HG02970 (cell line): ENCODE results near the gene CDKAL1.

Source experiments
- ATAC-seq: cut with Tn5 transposase; IDR thresholded peaks from one replicate; pipeline ENCODE4 v1.9.1; 2021; ENCODE audit warnings: mild to moderate bottlenecking, moderate library complexity, moderate number of reproducible peaks; ENCODE audit not compliant: unreplicated experiment, low FRiP score

CDKAL1 gene

GRCh38 chr6:21204951-21205350 lies 670.7 kb downstream of the CDKAL1 start:
- ATAC-seq: no peak

DNA sequence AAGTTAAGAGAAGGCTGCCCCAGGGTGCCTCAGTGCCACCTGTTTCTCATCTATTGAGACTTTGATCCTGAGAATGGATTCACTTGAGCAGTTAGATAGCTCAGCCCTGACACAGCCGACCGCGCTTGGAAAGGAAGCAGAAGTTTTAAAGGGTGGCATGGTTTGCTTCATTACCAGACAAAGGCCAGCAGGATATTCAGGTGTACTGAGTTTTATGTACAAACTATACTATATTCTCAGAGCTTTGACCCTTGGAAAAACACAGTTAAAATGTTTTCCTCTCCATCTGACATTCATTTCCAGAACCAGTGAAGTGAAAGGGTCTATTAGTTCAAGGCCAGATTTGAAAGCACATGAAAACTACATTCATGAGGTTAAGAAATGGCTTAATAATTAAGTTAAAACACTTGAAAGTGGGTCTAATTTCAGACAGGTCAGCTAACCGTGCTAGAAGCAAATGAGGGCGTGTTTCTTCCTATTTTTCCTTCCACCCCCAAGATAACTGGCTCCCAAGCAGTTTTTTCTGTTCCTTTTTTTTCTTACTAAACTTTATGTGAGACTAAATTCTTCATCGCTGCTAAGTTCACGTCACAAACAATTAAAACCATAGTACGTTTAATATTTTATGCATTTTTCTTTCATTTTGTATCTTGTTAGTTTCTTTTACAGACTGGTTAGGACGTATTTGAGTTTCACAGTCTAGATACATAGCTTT lies 674.0 kb downstream of the CDKAL1 start:
- peak; percentile 37 for ATAC-seq

GRCh38 chr6:21208796-21209186 lies 674.5 kb downstream of the CDKAL1 start:
- ATAC-seq: no peak

DNA sequence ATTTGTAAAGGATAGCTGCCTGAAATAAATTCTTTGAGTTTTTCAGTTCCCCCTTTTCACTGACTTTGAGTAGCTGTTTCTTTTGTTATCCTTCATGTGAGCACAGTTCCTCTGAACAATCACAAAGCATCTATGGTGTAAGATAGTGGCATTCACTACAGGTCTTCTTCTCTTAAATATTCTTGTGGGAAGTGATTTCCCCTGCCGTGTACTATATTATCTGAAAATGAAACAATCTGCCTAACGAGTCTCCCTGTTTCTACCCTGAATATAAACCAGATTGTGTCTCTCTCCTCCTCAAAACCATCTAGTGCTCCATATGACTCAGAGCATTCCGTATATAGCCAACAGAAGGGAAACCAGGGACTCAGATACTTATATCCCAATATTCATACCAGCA lies 679.2 kb downstream of the CDKAL1 start:
- ATAC-seq: no peak

- ATAC-seq: no peak
Measured at GRCh38 chr6:21214738-21215448, 680.6 kb downstream of the CDKAL1 start.

DNA sequence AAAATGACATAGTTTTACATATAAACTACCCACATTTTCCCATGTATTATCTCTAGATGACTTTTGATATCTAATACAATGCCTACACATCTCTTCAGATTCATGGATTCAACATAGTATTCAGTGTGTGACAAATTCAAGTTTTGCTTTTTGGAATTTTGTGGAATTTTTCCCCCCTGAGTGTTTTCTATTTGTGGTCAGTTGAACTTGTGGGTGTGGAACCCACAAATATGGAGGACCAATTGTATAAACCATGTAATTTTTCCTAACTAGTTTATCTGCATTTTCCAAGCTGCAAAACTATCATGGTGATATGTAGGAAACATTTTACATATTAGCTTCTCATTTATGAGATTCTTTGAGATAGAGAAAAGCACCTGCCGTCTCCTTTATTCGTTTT lies 685.0 kb downstream of the CDKAL1 start:
- no peak for ATAC-seq

GRCh38 chr6:21219856-21220255 lies 685.6 kb downstream of the CDKAL1 start:
- no peak for ATAC-seq

DNA sequence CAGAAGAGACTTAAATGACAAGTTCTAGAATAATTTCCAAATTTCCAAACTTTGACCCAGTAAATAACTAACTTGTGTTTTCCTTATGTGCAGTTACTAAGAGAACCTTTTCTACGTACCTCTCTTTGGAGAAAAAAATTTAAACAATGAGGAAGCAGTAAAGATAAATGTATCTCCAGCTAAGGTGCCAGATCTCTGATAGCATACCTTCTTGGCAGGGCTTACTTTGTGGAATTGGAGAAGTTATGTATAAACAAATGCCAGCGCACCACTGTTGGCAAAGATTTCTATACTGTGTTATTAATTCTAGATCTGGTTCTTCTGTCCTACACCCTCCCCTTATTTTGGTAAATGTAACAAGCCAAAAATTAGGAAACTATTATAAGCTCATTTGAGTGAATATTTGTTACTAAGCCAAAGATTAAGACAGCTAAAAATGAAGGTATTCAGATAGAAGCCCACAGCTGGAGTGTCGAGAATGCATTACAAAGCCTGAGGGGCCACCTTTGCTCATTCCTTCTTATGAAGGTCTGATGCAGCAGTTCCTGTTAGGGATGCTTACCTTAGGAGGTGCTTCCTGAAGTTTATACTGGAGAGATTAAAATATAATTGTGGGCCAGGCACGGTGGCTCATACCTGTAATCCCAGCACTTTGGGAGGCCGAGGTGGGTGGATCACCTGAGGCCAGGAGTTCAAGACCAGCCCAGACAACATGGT lies 686.2 kb downstream of the CDKAL1 start:
- no peak for ATAC-seq

GRCh38 chr6:21222656-21223055 lies 688.4 kb downstream of the CDKAL1 start:
- no peak for ATAC-seq

GRCh38 chr6:21225912-21226311 lies 691.7 kb downstream of the CDKAL1 start:
- no peak for ATAC-seq

DNA sequence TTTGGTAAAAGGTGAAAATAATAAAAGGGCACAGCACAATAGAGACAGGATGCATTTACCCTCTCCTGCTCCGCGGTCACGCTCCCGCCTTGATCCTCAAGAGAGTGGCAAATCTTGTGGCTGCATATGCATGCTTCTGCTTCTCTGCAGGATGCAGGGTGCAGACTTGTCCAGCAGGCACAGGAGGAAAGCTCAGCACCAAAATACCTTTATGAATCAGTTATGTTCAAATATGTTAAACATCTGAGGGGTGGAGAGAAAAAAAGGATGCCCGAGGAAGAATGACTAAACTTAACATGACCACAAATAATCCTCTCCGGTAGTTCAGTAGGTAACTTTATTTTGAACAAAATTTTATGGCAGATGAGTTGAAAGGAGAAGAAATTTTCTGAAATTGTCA lies 693.2 kb downstream of the CDKAL1 start:
- ATAC-seq: no peak

GRCh38 chr6:21228411-21228810 lies 694.2 kb downstream of the CDKAL1 start:
- ATAC-seq: no peak

DNA sequence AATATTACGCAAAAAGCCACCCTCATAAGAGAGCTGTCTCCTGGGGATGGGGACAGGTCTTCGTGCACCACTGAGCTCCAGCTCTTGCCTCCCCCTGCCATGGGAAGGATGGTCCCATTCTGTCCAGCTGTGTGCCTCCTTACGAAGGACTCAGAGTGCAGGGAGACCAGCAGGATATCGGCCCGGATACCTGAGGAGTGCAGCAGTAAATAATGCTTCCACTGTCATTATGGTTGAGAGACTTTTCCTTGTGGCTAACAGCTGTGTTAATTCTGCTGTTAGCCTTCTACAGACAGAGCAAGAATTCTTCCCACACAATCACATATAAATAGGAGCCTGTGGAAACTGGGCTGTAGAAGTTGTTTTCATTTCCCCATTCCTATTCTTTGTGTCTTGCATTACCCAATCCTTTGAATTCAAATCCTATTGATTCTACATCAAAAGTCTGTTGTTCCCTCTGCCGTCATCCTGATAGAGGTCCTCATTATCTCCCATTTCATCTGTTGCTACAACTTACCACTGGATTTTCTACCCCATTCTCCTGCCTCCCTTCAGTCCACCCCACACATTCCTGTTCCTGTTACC lies 694.7 kb downstream of the CDKAL1 start:
- no peak for ATAC-seq

DNA sequence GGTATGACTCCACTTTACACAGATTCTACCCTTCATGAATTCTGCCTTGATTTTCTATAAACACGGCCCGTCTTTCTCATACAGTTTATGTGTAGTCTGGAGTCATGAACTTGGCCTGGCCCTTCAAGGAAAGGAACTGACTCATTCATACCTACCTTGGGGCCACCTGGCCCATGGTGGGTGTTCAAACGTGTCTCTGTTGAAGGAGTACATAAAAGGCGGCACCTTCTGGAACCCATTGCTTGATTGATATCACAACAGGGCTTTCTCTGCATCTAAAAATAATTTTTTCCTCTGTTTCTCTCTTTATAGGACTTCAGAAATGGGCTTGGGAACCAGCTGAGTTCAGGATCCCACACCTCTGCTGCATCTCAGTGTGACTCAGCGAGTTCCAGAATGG lies 696.3 kb downstream of the CDKAL1 start:
- ATAC-seq: no peak

DNA sequence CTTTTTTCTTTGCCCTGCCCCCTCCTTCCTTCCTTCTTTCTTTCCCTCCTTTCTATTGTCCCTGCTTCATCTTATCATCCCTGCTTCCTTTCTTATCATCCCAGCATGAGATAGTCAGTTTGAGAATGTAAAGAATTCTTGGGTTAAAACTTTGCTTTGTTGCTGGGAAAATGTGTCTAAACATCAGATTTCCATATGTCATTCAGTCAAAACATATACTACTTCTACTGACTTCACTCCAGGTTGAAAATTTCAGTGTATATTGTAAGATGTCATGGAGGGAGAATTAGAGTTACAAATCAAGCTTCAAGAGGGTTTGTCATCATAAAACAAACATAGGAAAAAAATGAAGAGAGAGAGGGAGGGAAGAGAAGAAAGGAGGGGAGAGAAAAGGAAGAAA lies 700.9 kb downstream of the CDKAL1 start:
- ATAC-seq: no peak

DNA sequence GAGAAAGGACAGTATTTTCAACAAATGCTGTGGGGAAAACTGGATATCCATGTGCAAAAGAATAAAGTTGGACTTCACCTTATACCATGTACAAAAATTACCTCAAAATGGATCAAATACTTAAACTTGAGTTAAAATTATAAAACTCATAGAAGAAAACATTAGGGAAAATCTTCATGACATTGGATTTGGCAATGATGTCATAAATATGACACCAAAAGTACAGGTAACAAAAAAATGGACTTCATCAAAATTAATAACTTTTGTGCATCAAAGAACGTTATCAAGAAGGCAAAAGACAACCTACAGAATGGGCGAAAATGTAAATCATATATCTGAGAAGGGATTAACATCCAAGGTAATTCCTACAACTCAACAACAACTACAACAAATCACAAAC lies 704.0 kb downstream of the CDKAL1 start:
- ATAC-seq: no peak

DNA sequence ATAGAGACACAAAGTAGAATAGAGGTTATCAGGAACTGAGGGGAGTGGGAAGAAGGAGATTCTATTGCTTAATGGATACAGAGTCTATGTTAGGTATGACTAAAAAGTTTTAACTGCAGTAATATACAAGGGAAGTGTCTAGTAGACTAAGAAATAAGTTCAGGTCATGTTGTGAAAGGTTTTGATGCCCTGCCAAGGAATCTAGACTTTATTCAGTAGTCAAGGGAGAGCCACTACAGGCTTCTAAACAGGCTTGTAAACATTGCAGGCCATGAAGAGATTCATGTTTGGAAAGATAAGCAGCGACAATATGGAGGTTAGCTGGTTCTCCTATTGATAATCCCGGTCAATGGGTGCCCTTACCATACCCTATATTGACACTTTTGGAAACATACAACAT lies 706.5 kb downstream of the CDKAL1 start:
- ATAC-seq: no peak

- no peak for ATAC-seq
Measured at GRCh38 chr6:21241231-21242130, 707.2 kb downstream of the CDKAL1 start.

GRCh38 chr6:21244897-21245470 lies 710.7 kb downstream of the CDKAL1 start:
- no peak for ATAC-seq

DNA sequence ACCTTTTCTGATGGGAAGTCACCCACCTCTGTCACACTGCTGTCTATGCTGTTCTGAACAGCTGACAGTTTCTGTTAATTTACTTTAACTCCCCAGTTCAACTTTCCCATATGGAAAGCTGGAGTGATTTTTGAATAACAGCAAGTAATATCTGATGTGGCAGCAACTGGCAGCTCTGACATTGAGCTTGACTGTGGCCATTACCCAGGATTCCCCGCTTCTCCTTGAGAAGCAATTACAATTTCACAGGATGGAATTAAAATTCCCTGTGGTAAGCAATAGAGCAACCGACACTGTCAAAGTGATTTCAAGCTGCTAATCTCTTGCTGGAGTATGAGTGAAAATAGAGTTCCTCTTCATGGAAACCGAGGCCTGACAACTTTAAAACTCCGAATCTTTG lies 711.2 kb downstream of the CDKAL1 start:
- no peak for ATAC-seq
